UCSD-AML1 (cell line): ENCODE data around the gene ANKS1B.
"Not testable (repeated sequence)": the region's sequence is repeated elsewhere in the genome, so short reads cannot be mapped to it uniquely, and the experiment has no call there.

Source experiments
- DNase-seq: peaks from one replicate; lab custom pipeline; 2025; ENCODE audit not compliant: unreplicated experiment; lab: John Stamatoyannopoulos, UW

ANKS1B gene

DNA sequence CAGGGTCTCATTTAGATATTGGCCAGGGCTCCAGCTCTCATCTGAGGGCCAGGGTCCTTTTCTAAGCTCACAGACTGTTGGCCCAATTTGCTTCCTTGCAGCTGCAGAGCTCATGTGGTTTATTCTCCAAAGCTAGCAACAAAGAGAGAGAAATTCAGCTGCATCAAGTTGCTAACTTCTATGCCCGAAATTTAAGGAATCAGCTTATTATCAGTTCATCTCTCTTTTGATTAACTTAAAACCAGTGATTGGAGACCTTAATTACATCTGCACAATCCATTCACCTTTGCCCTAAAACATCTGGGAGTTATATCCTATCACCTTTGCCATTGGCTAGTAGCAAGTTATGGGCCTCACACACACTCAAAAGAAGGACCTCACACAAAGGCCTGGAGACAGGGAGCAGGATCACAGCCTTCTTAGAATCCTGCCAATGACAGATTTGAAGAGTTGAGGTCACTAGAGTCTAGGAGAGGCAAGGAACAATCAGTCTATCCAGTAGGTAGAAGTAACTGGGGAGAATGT lies 596.0 kb downstream of the ANKS1B start:
- DNase-seq: no peak

DNA sequence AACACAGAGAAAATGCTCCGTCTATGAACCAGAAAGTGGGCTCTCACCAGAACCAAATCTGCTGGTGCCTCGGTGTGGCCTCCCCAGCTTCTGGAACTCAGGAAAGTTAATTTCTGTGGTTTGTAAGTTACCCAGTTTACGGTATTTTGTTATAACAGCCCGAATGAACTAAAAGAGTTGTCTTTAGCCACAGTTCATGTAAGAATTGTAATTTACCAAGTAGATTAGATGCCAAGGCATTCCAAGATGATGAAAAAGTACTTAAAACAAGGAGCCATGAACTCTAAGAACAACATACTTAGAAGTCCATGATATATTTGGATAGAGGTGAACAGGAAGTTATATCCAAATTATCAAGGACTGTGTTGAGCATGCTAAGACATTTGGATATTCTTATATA lies 597.1 kb downstream of the ANKS1B start:
- no peak for DNase-seq

DNA sequence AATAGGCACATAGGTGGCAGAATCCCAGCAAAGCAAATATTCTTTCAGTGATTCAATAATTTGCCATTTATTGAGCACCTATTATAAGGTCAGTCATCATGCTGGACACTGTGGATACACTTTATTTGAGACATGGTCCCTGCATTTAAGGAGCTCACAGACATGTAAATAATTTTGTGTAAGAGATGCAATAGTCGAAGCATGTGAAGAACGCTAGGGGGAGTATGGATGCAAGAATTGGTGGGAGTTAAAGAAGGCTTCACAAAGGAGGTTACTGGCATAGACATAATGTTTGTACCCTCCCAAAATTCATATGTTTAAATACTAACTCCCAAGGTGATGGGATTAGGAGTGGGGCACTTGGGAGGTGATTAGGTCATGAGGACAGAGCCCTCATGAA lies 597.8 kb downstream of the ANKS1B start:
- DNase-seq: no peak

DNA sequence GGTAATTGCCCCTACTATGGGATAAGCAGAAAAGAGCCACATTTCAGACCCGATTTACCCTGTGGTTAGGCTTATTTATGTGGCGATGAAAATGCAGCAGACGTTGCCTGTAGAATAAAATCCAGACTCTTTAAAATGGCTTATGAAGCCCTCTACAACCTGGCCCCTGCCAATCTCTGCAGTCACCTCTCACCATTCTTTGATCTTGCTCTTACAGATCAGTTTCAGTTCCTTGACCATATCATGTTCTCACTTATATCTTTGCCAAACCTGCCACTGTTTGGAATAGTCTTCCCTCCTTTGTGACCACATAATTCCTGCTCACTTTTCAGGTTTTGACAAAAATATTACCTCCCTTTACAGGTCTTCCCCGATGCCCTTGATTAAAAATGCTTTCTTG lies 601.5 kb downstream of the ANKS1B start:
- no peak for DNase-seq

DNA sequence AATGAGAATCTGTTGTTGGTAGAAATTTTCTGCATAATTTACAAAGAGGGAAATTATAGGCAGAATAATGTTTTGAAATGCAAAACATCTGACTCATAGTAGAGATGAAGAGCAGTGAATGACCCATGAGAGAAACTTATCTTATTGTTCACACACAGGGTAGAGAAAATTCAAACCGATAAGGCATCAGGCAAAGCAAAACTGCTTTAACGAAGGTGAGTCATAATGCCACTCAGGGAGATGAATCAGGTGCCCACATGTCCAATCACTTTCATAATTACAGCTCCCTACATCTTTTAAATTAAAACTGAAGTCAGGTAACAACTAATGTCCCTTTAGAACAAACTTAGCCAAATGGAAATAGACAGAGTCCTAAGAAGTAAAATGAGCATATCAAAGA lies 602.7 kb downstream of the ANKS1B start:
- DNase-seq: no peak

DNA sequence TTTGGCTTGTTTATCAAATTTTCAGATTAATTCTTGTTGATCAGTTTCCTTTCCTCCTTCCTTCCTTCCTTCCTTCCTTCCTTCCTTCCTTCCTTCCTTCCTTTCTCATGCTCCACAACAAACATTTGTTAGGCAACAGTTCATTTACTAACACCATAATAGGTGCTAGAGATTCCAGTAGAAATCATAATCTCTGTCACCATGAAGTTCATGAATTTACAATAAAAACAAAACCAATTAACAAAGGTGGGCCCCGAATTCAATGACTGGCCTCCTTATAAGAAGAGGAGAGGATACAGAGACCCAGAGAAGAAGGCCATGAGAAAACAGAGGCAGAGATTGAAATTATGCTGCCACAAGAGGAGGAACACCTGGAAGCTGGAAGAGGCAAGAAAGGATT lies 604.0 kb downstream of the ANKS1B start:
- DNase-seq: no peak

DNA sequence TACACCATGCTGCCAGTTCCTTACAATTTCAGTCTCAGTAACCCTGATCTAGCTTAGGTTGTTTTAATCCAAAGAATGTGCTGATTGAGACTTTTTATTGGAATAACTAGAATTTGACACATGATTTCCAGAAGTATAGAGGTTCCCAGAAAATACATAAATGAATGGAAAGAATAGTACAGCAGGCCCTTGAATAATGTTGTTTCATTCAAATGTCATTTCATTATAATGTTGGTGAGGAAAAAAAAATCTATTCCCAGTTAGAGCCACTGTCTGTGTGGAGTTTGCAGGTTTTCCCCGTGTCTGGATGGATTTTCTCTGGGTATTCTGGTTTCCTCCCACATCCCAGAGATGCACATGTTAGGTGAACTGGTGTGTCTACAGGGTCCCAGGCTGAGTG lies 610.7 kb downstream of the ANKS1B start:
- DNase-seq: no peak

DNA sequence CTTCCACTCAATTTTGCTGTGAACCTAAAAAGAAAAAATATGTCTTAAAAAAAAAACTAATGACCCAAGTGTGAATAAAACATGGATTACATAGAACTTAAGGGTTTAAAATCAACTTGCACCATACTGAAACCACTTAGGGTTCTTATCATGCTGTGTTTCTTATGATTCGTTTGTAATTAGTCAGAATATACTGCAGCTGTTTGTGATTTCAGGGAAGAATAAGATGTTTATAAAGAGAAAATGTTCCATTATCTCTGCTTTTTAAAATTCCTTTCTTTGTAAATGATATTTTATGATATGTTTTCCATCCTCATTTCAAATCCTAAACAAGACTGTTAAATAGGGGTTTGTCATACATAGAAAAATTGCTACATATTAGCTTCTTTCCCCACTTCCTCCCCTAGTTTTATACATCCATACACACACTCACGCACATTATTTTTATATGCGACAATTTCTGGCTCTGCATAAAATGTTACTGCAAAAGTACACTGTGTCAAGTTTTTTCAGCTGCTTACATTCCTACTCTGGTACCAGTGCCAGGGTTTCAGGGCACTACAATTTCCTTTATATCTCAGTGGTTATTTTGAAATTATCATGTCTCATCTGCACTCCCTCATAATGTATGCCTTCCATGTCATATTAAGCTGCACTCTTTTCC lies 612.3 kb downstream of the ANKS1B start:
- DNase-seq: no peak

DNA sequence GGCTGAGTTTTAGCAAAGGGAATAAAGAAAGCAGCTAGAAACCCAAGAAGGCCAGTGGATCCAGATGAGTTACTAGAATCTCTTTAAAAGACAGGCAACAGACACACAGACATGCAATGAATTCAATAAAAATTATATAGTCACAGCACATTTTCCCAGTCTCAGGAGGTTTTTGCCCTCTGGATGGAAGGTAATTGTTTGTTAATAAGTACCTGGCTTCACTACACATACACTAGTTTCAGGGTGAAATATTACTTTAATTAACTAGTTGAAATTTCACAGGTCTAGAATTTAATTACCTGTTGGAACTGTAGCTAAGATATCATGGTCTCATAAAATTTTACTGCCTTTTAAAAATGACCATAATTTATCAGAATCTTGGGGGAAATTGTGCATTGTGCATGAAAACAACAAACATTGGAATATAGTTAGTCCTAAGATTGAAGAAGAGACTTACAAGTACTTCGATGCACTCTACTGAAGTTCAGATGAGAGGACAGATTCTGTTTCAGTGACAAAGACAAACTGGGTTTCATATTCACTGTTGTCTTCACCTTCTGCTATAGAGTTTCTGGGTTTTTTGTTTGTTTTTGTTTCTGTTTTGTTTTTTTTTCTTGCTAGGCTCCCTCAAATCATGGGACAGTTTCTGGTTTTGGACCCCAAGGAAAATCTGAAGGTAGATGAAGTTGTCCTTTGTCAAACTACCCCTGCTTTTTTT lies 614.2 kb downstream of the ANKS1B start:
- DNase-seq: no peak

DNA sequence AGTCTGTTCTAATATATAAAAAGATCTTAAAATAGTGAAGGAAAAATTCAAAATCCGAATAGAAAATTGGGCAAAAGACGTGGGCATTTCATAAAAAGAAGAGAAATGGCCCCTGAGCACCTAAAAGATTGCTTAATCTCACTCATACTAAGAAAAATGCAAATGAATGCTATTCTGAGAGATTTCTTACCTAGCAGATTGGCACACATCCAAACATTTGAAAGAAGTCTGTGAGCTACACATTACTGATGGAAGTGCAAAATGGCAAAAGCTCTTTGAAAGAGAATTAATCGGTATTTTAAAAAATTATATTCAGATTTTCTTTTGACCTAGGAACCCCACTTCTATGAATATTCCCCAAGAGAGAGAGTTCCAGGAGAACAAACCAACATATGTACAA lies 617.6 kb downstream of the ANKS1B start:
- no peak for DNase-seq

DNA sequence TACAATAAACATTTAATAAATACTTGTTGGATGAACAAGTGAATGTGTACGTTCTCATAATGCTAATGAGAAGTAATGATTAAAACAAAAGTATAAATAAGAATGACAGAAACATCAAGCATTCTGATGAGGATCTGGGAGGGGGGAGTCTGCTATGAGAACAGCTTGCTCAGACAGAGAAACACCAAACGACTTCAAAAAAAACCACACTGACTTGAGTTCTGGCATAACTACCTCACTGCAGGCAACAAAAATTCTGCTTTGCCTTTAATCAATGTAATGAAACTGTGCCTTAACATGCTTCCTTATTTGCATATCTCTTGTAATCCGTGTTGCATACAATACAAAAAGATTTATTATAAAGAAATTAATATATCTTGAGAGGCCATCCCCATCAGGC lies 632.5 kb downstream of the ANKS1B start:
- DNase-seq: no peak

DNA sequence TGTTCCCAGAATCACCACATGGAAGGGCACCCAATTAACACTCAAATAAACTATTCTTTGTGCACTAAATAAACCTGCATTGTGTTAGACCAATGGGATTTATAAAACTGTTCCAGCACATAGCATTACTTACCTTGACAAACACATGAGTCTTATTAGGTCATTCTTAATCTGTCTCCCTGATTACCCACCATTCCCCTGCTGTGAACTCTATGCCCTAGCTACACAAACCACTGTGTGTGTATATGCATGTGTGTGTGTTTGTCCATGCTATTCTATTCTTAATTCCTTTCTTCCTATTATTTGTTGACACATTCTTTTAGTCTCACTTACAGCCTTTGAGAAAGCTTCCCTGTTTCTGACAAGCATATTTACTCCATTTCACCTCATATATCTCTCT lies 640.8 kb downstream of the ANKS1B start:
- no peak for DNase-seq

DNA sequence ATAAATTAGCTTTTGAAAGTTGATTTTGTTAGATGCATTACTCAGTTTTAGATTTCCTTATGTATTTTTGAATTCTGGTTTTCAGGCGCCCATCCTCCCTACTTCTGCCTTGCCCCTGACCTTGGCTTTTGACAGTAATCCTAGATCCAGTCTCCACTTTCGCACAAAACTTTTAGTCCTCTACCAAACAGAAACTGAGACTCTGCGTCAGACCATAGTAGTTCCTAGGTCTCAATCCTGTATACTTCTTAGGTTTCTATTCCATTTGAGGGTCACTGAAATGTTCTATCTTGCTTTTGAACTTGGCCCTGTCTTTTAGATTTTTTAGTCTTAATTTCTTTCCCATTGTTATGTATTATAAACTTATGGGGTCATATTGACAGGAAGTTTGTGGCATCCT lies 645.1 kb downstream of the ANKS1B start:
- no peak for DNase-seq

DNA sequence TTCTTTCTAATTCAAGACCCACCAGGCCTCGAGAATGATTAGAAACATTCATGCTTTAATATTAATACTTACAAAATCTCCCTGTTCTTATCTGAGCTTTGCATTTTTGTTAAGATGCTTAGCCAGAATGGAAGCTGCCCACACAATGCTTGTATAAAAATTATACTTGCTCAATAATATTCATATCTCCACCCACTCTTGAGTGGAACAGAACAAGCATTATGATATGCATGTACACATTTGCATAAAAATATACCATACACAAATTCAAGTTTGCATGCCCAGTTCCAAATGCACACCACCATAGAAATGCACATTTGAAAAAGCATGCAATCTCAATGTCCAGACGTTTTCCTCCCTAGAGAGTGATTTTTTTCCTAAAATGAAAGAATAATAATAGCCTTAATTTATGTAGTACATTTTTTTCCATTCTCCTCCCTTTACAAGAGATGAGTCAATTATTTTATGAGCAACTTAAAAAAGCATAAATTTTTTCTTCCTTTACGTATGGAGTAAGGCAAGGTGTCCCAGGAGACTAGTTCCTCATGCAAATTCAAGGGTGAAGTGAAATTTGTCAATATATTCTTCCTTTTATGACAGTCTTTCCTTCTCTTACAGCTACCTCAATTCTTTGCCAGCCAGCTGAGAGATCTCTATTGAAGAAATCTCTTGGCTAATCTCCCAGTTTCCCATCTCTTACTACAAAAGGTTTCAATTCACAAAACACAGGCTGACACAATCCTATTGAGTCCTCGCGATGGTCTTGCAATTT lies 650.3 kb downstream of the ANKS1B start:
- DNase-seq: no peak

DNA sequence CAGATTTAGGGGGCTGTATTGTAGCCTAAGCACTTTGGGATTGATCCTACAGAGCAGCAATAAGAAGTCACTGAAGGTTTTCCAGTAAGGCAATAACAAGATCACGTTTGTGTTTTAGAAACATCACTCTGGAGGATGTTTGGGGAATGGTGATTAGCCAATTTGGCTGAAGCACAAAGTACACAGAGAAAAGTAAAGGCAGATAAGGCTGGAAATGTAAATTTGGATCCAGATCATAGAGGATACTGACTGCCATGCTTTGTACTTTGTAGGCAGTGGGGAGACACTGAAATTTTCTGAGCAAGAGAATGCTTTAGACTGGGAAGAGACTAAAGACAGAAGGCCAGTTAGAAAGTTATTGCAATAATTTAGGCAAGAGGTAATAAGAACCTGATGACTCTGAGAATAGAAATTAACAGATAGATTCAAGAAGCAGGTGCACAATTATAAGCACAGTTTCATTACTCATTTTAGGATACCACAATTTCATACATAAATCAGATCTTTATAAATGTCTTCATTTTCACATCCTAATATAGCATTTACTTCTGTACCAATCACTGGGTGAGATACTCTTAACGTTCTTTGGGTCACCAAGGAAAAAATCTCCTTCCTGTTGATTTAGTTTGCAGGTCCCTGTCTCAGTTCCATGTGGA lies 651.7 kb downstream of the ANKS1B start:
- DNase-seq: no peak

DNA sequence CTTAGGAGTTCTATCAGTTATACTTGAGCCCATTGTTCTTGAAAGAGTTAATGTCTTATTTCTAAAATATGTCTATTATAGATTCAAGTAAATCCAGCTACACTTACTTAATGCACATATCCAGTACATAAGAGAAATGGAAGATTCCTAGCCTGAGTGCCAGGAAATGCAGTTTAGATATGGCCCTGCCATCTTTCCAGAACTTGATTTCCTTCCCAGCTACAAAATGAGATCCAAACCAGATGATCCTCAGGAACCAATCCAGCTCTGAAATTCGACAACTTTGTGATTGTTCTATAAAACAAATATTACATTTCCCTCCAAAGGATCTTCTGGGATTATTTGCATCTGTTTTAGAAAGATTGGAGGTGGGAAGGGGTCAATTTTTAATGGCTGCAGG lies 654.5 kb downstream of the ANKS1B start:
- DNase-seq: no peak

DNA sequence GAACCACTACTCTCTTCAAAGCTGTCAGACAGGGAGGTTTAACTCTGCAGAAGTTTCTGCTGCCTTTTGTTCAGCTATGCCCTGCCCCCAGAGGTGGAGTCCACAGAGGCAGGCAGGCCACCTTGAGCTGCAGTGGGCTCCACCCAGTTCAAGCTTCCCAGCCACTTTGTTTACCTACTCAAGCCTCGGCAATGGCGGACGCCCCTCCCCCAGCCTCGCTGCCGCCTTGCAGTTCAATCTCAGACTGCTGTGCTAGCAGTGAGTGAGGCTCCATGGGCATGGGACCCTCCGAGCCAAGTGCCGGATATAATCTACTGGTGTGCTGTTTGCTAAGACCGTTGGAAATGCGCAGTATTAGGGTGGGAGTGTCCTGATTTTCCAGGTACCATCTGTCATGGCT lies 663.5 kb downstream of the ANKS1B start:
- DNase-seq: not testable (repeated sequence)

DNA sequence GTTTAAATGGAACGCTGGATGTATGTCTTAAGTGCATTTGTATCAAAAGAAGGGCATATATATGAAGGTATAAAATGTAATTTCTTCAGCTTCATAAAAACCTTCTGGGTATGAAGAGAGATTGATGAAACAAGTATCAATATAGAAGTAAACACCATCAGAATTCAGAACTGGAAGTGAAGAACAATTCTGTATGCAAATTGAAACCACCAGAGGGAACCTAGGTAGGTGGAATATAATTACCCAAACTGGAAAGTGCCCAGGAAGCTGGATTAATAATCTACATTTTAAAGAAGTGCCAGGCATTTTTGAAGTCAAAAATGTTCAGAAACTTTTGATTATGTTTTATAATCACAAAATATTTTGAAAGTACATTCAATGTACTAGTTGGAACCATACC lies 673.4 kb downstream of the ANKS1B start:
- no peak for DNase-seq

DNA sequence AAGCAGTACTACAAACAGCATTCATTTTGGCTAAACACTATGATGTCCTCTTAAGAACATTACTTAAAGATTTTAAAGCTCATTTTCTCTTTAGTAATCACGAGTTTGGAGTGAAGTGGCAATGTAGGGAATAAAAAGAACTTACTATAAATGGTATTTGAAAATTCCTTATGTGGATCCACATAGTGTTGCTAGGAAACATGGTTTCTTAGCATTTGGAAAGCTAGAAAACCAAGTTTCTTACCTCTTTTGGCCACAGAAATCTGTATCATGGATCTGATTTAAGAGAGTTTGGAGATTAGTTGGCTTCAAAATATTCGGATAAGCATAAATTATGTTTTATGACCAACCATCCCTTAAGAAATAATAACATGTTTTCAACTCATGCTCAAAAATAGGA lies 674.9 kb downstream of the ANKS1B start:
- DNase-seq: no peak

DNA sequence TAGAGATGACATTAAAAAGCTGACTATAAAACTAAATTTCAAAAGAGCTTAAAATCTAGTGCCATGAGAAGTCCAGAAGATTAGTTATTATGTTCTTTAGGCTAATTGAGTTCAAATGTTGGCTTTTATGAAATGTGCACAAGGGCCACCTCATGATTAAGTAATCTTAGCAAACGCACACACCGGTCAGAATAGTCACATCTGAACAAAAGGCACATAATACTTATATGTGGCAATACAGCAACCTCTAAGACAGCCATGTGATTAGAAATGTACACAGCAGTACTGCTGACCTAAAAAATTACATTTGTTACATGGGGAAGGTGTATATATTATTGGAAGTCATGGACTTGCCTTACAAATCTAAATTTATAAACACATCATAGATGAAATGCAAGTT lies 681.9 kb downstream of the ANKS1B start:
- DNase-seq: no peak

DNA sequence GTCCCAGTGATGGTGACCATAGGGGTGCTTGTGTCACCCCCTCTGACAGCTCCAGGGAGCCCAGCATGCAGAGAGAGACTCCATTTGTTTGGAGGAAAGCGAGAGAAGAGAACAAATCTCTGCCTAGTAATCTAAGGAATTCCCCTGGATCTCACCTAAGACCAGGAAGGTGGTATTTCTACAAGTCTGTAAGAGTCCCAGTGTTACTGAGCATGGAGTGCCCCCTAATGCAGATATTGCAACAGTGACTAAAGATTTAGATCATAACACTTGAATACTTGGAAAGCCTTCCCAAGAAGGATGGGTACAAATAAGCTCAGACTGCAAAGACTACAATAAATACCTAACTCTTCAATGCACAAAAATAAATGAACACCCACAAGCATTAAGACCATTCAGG lies 697.6 kb downstream of the ANKS1B start:
- DNase-seq: no peak

DNA sequence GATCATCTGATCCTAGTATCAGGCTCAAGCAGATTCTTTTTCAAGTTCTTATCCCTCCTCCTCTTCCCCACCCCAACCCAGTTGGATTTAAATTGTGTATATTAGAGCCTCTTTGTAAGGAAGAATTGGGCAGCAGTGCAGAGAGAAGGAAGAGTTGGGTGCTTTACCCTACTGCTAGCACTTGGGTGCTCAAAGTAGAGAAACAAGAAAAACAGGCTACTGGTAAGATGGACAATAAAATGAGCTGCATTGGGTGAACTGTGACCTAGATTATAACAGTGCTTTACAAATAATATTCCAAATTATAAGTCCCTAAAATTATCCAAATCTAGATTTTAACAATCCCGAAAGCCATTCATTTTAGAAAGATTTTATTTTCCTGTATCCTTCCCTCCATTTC lies 700.6 kb downstream of the ANKS1B start:
- no peak for DNase-seq
